HG02885 (cell line): ENCODE results near the gene KCNMA1.
A peak's percentile ranks its signal among the peaks of the same experiment; 100 is the strongest.

Experiments used
- ATAC-seq: cut with Tn5 transposase; IDR thresholded peaks from one replicate; pipeline ENCODE4 v1.9.1; 2021; ENCODE audit warnings: mild to moderate bottlenecking; ENCODE audit not compliant: unreplicated experiment, poor library complexity

Gene KCNMA1

GRCh38 chr10:77006836-77007511, 630.6 kb downstream of the KCNMA1 start:
- no peak for ATAC-seq

DNA sequence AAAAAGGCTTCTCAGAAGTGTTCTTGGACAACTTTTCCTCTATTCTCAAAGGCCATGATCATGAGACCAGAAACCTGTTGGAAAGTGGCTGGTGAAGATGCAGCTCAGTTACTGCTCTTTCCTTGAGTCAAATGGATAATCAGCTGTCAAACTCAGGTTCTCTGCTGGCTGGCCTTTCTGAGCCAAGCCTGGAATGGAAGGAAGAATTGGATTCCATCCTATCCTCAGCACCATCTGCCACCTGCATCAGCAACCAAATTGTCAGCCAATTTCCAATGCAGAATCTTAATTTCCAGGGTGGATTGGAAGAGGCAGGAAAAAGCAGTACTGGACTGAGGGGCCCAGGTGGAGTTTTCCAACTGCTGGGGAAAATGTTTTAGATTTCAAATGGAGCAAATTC, 631.7 kb downstream of the KCNMA1 start:
- ATAC-seq: no peak

DNA sequence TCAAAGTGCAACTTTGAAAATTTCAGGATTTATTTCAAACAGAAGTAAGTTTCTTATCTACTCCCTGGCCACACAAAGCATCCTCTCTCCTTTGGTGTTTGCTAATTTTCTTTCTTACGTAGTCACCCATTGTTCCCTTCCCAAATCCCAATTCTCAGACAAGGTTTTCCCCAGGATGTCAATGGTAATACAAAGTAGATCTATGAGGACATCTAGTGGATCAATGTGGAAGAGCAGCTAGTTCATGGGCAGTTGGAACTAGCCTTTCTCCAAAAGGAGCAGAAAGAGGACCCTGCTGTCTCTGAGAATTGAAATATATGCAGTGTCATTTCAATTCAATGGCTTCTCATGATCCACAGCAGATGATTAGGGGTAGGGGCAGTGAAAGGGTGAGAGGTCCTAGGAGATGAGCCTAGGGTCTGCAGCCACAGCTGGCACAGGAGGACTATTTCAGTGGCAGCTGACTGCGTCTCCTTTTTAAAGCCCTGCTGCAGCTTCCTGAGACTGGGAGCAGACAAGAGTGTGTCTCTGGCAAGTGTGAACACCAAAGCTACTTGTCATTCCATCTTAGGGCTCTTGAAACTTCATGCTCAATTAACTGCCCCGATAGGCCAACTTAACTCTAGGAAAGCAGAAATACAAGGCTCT, 632.6 kb downstream of the KCNMA1 start:
- ATAC-seq: peak; percentile 61

DNA sequence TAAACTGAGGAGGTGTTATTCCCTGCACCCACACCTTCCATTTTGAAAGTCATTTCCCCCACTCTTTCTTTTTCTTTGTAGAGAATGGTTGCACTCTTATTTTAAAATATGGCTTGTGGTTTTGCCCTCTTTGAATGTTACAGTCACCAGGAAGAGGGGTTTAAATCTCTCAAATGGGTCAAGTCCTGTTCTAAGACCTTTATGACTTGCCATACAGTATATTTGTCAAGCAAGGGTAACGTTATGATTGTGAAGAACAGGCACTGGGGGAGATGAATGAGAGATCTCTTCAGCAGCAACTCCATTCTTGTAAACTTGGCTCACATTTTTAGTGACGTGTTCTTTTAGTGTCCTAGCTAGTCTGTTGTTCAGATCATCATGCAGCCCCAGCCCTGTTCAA, 634.7 kb downstream of the KCNMA1 start:
- no peak for ATAC-seq

- no peak for ATAC-seq
These were observed 636.4 kb downstream of the KCNMA1 start for GRCh38 chr10:77001206-77001605.

GRCh38 chr10:76998451-76998850, 639.2 kb downstream of the KCNMA1 start:
- ATAC-seq: no peak

DNA sequence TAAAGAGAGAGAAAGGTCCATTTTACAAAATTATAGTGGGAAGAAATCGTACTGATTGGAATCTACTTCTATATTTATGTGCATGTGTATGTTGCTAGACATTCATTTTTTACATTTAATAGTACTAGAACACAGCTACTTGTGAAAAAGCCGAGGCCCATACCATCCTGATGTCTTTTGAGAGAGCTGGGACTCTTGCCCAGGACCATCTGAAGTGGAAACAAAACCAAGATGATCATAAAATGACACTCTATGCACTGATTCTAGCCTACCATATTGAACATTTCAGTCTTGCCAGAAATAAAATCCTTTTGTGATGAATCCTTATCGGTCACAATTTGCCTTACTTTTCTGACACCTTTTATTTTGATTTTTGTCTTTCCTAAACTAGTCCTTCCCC, 640.0 kb downstream of the KCNMA1 start:
- ATAC-seq: no peak

DNA sequence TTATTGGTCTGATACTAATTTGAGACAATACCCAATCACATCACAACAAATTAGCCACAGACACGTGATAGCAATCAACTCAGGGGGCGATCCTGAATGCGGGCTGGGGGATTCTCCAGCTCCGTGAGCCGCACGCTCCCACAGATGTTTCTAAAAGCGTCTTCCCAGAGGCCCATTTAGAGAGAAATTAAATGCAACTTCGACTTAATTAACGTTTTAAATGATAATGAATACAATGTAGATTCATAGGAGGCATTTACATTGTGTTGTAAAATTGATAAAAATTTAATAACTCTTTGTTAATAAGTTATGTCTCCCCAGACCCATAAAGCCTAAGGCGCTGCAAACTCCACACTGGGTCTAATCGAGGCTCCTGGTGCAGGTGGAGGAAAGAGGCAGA, 642.6 kb downstream of the KCNMA1 start:
- no peak for ATAC-seq

DNA sequence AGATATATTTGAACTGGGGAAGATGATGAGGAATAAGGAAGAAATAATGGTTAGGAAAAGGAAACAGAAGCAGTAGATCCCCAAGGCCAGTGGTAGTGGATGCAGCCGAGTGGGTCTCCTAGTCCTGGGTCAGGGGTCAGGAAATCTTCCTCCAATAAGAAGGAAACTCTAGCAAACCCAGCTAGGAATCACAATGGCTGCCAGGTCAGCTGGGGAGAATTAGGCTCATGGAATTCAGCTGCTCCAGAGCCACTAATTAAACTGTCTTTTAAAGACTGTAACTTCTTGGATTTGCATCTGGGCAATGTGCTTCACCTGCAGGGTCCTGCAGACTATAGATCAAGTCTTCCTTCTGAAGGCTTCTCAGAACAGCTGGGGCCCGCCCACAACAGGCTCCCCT, 644.4 kb downstream of the KCNMA1 start:
- ATAC-seq: no peak

DNA sequence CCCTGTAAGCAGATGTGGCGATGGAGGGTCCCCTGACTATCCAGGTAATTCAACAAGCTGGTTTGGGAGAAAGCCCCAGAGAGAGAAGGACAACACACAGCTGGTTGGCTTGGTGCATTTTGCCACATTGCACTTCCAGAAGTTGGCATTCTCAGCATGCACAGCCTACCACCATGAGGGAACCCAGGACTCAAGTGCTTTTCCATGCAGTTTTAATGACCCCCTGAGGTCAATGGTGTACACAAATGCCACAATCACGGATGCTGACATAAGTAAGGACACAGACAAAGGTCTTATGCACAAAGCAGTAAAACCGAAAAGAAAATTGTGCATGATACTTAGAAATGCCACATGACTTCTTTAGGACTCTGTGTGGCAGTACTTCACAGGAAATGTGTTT, 645.1 kb downstream of the KCNMA1 start:
- no peak for ATAC-seq

DNA sequence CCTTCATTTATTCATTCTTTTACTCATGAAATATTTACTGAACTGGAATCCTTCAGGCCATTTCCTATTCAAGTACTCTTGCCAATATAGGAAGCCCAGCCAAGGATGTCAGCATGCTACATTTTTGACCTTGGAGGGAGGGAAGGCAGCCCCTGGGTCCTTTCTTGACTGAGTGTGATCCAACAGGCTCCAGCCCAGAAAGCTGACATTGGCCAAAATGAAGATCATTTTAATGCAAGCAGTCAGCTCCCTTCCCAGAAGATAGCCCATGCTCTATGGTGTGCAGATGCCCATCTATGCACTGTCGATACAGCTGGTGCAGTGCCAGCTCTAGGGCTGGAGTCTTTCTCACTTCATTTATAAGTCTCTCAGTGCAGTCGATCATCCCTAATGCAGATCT, 646.0 kb downstream of the KCNMA1 start:
- no peak for ATAC-seq

DNA sequence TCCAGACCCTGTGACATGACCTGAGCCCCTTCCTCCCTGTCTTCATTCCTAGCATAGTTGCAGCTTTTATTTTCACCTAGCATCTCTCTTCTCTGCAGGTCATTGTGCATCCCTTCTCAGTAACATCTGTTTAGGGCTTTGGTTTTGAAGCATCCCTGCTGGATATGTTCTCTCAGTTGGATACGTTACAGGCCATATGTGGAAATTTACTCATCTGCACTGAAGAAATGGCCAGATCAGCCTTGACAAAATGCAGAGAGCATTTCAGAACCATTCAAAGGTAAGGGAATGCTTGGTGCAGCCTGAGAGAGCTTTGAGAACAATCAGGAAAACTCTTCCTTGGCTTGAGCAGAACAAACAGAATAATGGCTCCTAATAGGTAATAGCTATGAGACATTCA, 647.0 kb downstream of the KCNMA1 start:
- ATAC-seq: no peak

- ATAC-seq: peak; percentile 93
These were observed 652.8 kb downstream of the KCNMA1 start for GRCh38 chr10:76984559-76985443.

- no peak for ATAC-seq
These were observed 654.0 kb downstream of the KCNMA1 start for GRCh38 chr10:76983624-76984023.

- ATAC-seq: no peak
These were observed 654.9 kb downstream of the KCNMA1 start for GRCh38 chr10:76982671-76983070.

DNA sequence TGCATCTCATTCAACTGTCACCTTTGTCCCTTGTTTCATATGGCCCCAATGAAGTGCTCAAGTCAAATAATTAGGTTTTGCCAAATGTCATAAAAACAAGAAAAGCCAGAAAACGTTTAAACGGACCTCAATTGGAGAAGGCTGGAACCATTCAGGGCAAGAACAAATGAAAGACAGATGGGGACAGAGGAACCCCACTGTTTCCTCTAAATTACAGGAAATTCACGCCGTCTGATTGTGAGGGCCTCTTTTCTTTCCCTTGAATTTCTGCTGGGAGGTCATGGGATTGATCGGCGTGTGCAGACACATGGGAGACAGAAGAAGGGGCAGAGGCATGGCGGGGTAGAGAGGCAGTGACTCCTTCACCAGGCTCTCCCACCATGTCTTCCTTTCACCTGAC, 656.4 kb downstream of the KCNMA1 start:
- ATAC-seq: no peak

DNA sequence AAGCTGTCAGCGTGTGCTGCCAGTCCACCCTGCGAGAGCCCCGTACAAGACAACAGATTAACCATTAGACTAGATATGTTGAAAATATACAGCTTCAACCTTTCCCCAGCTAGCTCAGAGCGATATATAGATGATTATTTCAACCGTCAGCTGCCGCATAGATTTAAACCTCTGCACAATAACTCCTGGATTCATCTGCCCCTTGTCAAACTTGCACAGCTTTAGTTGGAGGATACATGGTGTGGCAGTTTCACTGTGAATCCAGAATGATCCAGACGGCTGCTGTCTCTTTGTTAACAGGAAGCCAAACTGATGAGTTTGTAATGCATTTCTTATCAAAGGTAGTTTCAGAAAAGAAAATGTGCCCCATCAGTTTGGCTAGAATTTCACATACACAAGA, 659.7 kb downstream of the KCNMA1 start:
- ATAC-seq: no peak

DNA sequence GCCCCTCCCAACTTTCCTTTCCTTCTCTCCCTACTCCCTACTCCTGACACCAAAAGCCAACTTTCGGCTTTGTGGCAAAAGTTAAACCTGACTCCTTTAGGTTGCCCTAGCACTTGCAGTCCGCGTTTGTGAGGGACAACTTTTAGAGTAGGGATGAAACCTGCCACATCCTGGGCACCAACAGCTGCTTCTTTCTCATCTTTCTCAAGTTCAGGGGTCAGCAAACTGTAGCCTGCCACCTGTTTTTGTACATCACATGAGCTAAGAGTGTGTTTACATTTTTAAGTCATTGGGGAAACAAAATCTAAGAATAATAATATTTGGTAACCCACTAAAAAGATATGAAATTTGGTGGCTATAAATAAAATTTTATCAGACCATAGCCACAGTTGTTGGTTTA, 660.6 kb downstream of the KCNMA1 start:
- no peak for ATAC-seq

- ATAC-seq: no peak
These were observed 661.5 kb downstream of the KCNMA1 start for GRCh38 chr10:76976142-76976541.

- no peak for ATAC-seq
These were observed 662.5 kb downstream of the KCNMA1 start for GRCh38 chr10:76975126-76975525.

DNA sequence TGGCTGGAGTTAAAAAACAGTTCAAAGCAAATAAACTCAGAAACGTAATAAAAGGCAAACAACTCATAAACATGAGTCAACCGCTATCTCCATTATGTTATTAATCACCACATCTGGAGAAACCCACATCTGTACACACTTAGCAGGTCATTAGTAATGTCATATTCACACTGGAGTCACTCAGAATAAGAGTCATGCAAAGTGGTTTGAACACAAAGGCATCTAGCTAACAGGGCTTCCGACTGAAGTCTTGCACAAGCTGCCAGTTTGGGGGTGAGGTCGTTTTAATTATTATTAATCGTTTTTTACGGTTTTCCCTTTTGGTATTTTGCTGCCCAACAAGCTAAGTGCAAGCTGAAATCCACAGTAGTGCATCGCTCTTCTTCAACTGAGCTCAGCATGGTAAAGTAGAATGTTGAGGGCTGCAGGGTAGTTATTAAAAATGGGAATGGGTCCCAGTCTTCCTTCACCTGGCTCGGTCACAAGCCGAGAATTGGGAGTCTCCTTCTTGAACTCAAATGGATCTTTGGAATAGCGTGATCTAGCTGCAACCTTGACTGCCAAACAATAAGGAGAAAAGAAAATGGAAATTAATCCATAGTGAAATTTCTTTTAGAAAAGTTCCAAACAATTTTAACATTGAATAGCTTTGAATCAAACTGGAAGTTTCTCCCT, 663.5 kb downstream of the KCNMA1 start:
- ATAC-seq: no peak
